ENCODE measurements around the gene MGAT4B. TPM values are rescaled to one million over a fixed set of nuclear protein-coding genes. Genes with fewer than 3 reads are reported as not detected.
"Not testable (repeated sequence)": the region's sequence is repeated elsewhere in the genome, so short reads cannot be mapped to it uniquely, and the experiment has no call there.

Gene MGAT4B
- total RNA-seq, 2 donors from 2014 or later = 165 to 177 TPM

DNA sequence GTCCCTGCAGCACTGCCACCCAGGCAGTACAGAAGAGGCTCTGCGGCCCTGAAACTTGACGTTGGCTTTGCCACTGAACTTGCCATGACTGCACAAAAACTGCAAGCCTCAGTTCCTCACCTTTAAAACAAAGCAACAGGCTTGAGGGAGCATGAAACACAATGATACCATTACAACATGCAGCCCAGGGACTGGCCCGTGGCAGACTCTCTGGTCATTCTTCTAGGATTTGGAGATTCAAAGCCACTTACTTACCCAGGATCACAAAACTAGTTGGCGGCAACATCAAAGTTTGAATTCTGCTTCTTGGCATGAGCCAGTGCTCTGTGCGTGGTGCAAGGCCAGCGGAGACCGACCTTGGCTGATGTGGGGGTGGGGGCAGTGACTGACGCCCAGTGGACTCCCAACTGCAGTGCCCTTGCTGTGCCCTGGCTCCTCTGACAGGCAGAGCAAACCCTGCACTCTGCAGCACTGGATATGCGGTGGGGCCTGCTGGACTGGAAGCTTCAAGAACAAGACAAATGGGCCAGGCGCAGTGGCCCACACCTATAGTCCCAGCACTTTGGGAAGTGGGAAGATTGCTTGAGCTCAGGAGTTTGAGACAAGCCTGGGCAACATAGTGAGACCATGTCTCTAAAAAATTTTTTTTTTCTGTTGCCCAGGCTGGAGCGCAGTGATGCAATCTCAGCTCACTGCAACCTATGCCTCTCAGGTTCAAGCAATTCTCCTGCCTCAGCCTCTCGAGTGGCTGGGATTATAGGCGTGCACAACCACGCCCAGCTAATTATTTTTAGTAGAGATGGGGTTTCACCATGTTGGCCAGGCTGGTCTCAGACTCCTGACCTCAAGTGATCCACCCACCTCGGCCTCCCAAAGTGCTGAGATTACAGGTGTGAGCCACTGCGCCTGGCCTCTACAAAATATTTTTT is 32.9 kb upstream of the MGAT4B start:
- WGBS, 2 experiments (ENCODE audit: insufficient coverage in 1 of 2, insufficient read length in 1 of 2) = 94 to 95% methylated on average over 10 to 16 of the region's 16 CpGs
- no peak overlapping the region for H3K4me3 Mint-ChIP-seq
- H3K27ac ChIP-seq (ENCODE audit: low read depth, low read length) = no peak overlapping the region
- no peaks in the 10 kb centered on the region for H3K27me3 ChIP-seq (ENCODE audit: control insufficient read depth, insufficient read depth, low read length, poor library complexity, severe bottlenecking)
- peaks cover 21% of the 10 kb centered on the region for H3K9me3 Mint-ChIP-seq
- TF ChIP-seq, protein P1, sequence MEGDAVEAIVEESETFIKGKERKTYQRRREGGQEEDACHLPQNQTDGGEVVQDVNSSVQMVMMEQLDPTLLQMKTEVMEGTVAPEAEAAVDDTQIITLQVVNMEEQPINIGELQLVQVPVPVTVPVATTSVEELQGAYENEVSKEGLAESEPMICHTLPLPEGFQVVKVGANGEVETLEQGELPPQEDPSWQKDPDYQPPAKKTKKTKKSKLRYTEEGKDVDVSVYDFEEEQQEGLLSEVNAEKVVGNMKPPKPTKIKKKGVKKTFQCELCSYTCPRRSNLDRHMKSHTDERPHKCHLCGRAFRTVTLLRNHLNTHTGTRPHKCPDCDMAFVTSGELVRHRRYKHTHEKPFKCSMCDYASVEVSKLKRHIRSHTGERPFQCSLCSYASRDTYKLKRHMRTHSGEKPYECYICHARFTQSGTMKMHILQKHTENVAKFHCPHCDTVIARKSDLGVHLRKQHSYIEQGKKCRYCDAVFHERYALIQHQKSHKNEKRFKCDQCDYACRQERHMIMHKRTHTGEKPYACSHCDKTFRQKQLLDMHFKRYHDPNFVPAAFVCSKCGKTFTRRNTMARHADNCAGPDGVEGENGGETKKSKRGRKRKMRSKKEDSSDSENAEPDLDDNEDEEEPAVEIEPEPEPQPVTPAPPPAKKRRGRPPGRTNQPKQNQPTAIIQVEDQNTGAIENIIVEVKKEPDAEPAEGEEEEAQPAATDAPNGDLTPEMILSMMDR (conservative IDR thresholded peaks at IDR 0.05) = no peak
- no peak for DNase-seq
- H3K36me3 ChIP-seq (ENCODE audit: control insufficient read depth, insufficient read depth, low read length) = peaks cover 60% of the 10 kb centered on the region
- H3K9me3 ChIP-seq (ENCODE audit: control insufficient read depth, low read length) = peaks cover 11% of the 10 kb centered on the region
- H3K4me3 ChIP-seq (ENCODE audit: low read length) = no peak overlapping the region
- H3K9ac ChIP-seq (ENCODE audit: extremely low read depth, low read length, poor library complexity, severe bottlenecking) = no peak overlapping the region
- peak overlapping the region; percentile 64 for H3K27ac Mint-ChIP-seq
- no peaks in the 10 kb centered on the region for H3K27me3 Mint-ChIP-seq (ENCODE audit: insufficient read depth)
- peaks cover 82% of the 10 kb centered on the region for H3K36me3 Mint-ChIP-seq (ENCODE audit: low read depth)
- H3K4me1 Mint-ChIP-seq = no peaks in the 10 kb centered on the region
- no peaks in the 10 kb centered on the region for H3K4me1 ChIP-seq (ENCODE audit: control insufficient read depth, insufficient read depth, low read length)

DNA sequence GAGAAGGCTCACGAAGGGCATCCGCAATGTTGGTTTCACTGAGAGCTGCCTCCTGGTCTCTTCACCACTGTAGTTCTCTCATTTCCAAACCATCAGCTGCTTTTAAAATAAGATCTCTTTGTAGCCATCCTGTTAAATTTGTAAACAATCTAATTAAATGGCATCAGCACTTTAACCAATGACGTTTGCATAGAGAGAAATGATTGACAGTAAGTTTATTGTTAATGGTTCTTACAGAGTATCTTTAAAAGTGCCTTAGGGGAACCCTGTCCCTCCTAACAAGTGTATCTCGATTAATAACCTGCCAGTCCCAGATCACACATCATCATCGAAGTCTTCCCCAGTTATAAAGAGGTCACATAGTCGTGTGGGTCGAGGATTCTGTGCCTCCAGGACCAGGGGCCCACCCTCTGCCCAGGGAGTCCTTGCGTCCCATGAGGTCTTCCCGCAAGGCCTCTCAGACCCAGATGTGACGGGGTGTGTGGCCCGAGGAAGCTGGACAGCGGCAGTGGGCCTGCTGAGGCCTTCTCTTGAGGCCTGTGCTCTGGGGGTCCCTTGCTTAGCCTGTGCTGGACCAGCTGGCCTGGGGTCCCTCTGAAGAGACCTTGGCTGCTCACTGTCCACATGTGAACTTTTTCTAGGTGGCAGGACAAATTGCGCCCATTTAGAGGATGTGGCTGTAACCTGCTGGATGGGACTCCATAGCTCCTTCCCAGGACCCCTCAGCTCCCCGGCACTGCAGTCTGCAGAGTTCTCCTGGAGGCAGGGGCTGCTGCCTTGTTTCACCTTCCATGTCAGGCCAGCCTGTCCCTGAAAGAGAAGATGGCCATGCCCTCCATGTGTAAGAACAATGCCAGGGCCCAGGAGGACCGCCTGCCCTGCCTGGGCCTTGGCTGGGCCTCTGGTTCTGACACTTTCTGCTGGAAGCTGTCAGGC is 30.7 kb upstream of the MGAT4B start:
- TF ChIP-seq, protein P1 (conservative IDR thresholded peaks at IDR 0.05) = no peak
- no peaks in the 10 kb centered on the region for H3K27me3 ChIP-seq (ENCODE audit: control insufficient read depth, insufficient read depth, low read length, poor library complexity, severe bottlenecking)
- H3K27ac Mint-ChIP-seq = no peak overlapping the region
- no peaks in the 10 kb centered on the region for H3K9me3 ChIP-seq (ENCODE audit: control insufficient read depth, low read length)
- 94 to 99% methylated on average over 13 to 15 of the region's 15 CpGs for WGBS, 2 experiments (ENCODE audit: insufficient coverage in 1 of 2, insufficient read length in 1 of 2)
- peaks cover 61% of the 10 kb centered on the region for H3K36me3 ChIP-seq (ENCODE audit: control insufficient read depth, insufficient read depth, low read length)
- no peak overlapping the region for H3K27ac ChIP-seq (ENCODE audit: low read depth, low read length)
- peaks cover 13% of the 10 kb centered on the region for H3K9me3 Mint-ChIP-seq
- peaks cover 82% of the 10 kb centered on the region for H3K36me3 Mint-ChIP-seq (ENCODE audit: low read depth)
- no peak overlapping the region for H3K9ac ChIP-seq (ENCODE audit: extremely low read depth, low read length, poor library complexity, severe bottlenecking)
- no peak overlapping the region for H3K4me3 Mint-ChIP-seq
- H3K27me3 Mint-ChIP-seq (ENCODE audit: insufficient read depth) = no peaks in the 10 kb centered on the region
- no peak overlapping the region for H3K4me3 ChIP-seq (ENCODE audit: low read length)
- no peak for DNase-seq
- H3K4me1 ChIP-seq (ENCODE audit: control insufficient read depth, insufficient read depth, low read length) = no peaks in the 10 kb centered on the region
- H3K4me1 Mint-ChIP-seq = no peaks in the 10 kb centered on the region

DNA sequence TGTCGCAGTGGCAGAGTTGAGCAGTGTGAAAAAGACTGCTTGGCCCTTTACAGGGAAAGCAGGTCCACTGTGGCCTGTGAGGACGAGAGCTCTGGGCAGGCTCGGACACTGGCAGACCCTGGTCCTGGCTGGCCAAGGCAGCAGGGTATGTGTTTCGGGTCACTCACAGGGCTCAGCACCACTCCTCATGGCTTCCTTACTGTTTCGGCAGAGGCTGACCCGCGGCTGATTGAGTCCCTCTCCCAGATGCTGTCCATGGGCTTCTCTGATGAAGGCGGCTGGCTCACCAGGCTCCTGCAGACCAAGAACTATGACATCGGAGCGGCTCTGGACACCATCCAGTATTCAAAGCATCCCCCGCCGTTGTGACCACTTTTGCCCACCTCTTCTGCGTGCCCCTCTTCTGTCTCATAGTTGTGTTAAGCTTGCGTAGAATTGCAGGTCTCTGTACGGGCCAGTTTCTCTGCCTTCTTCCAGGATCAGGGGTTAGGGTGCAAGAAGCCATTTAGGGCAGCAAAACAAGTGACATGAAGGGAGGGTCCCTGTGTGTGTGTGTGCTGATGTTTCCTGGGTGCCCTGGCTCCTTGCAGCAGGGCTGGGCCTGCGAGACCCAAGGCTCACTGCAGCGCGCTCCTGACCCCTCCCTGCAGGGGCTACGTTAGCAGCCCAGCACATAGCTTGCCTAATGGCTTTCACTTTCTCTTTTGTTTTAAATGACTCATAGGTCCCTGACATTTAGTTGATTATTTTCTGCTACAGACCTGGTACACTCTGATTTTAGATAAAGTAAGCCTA is 29.8 kb upstream of the MGAT4B start:
- H3K4me1 Mint-ChIP-seq = no peaks in the 10 kb centered on the region
- Histone ChIP-seq H3K36me3 (ENCODE audit: control insufficient read depth, insufficient read depth, low read length) (peaks cover 65% of the 10 kb centered on the region), H3K27ac (ENCODE audit: low read depth, low read length) (no peak overlapping the region), H3K9ac (ENCODE audit: extremely low read depth, low read length, poor library complexity, severe bottlenecking) (no peak overlapping the region), H3K9me3 (ENCODE audit: control insufficient read depth, low read length) (no peaks in the 10 kb centered on the region), H3K4me1 (ENCODE audit: control insufficient read depth, insufficient read depth, low read length) (no peaks in the 10 kb centered on the region), H3K4me3 (ENCODE audit: low read length) (no peak overlapping the region), H3K27me3 (ENCODE audit: control insufficient read depth, insufficient read depth, low read length, poor library complexity, severe bottlenecking) (no peaks in the 10 kb centered on the region)
- TF ChIP-seq, protein P1 (conservative IDR thresholded peaks at IDR 0.05) = no peak
- H3K9me3 Mint-ChIP-seq = peaks cover 13% of the 10 kb centered on the region
- 95% methylated on average over 19 of the region's 19 CpGs for WGBS, 2 experiments (ENCODE audit: insufficient coverage in 1 of 2, insufficient read length in 1 of 2)
- no peak for DNase-seq
- no peak overlapping the region for H3K4me3 Mint-ChIP-seq
- H3K36me3 Mint-ChIP-seq (ENCODE audit: low read depth) = peaks cover 84% of the 10 kb centered on the region
- no peak overlapping the region for H3K27ac Mint-ChIP-seq
- no peaks in the 10 kb centered on the region for H3K27me3 Mint-ChIP-seq (ENCODE audit: insufficient read depth)

DNA sequence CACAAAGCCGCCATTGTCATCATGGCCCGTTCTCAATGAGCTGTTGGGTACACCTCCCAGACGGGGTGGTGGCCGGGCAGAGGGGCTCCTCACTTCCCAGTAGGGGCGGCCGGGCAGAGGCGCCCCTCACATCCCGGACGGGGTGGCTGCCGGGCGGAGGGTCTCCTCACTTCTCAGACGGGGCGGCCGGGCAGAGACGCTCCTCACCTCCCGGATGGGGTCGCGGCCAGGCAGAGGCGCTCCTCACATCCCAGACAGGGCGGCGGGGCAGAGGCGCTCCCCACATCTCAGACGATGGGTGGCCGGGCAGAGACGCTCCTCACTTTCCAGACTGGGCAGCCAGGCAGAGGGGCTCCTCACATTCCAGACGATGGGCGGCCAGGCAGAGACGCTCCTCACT is 28.2 kb upstream of the MGAT4B start:
- not testable (repeated sequence) for H3K4me1 ChIP-seq (ENCODE audit: control insufficient read depth, insufficient read depth, low read length); H3K27me3 Mint-ChIP-seq (ENCODE audit: insufficient read depth); H3K4me3 Mint-ChIP-seq; H3K4me3 ChIP-seq (ENCODE audit: low read length); H3K4me1 Mint-ChIP-seq; H3K9me3 ChIP-seq (ENCODE audit: control insufficient read depth, low read length); H3K27me3 ChIP-seq (ENCODE audit: control insufficient read depth, insufficient read depth, low read length, poor library complexity, severe bottlenecking); DNase-seq; H3K27ac ChIP-seq (ENCODE audit: low read depth, low read length); H3K27ac Mint-ChIP-seq; H3K9ac ChIP-seq (ENCODE audit: extremely low read depth, low read length, poor library complexity, severe bottlenecking)
- WGBS, 2 experiments (ENCODE audit: insufficient coverage in 1 of 2, insufficient read length in 1 of 2) = 97% methylated on average over 6 to 16 of the region's 28 CpGs
- peaks cover 83% of the 10 kb centered on the region for H3K36me3 Mint-ChIP-seq (ENCODE audit: low read depth)
- peaks cover 72% of the 10 kb centered on the region for H3K36me3 ChIP-seq (ENCODE audit: control insufficient read depth, insufficient read depth, low read length)
- H3K9me3 Mint-ChIP-seq = peaks cover 13% of the 10 kb centered on the region
